Tibial nerve (tissue), 4 donors: ENCODE results near the gene SELENOH.

ENCODE experiments used
- CTCF ChIP-seq, 5 experiments: fragments of 200-600 bp in 3 of 5; fragments of 450-650 bp in 2 of 5; sonication (generic) in 3 of 5; IDR thresholded peaks; one replicate each; pipeline ENCODE4 v1.5.1; 2016 to 2019; ENCODE audit warnings: antibody characterized with exemption in 5 of 5, mild to moderate bottlenecking in 3 of 5, moderate library complexity in 2 of 5
- EP300 ChIP-seq, 2 donors: sonication (generic); formaldehyde crosslinking; IDR thresholded peaks; one replicate each; pipeline ENCODE4 v1.6.1; 2017; ENCODE audit warnings: antibody characterized with exemption in 2 of 2, mild to moderate bottlenecking in 1 of 2
- POLR2A ChIP-seq, 2 donors: fragments of 450-650 bp; IDR thresholded peaks; one replicate each; pipeline ENCODE4 v1.6.1; 2017; ENCODE audit warnings: antibody characterized with exemption in 2 of 2, mild to moderate bottlenecking in 2 of 2, moderate library complexity in 2 of 2

- no peak for TF ChIP-seq CTCF (IDR thresholded peaks at IDR 0.05)
- TF ChIP-seq POLR2A (IDR thresholded peaks at IDR 0.05), result no peak
- no peak for TF ChIP-seq EP300 (IDR thresholded peaks at IDR 0.05)
Observed at GRCh38 chr11:57699813-57700212, 41.5 kb upstream of the SELENOH start.
